Measurements from ENCODE around the gene ZNF784. TPM values are rescaled to one million over a fixed set of nuclear protein-coding genes. Genes with fewer than 3 reads are reported as not detected.
A peak's percentile ranks its signal among the peaks of the same experiment; 100 is the strongest.

Gene ZNF784
- total and polyA plus RNA-seq, 2 of the 13 experiments (the other 11 are each of a cell fraction or from before 2014, with no cell fraction given): 4.1 to 4.2 TPM

- TF ChIP-seq GATAD2A (CRISPR knock-in tag; IDR thresholded peaks at IDR 0.05): no peak
- TF ChIP-seq, protein P1, sequence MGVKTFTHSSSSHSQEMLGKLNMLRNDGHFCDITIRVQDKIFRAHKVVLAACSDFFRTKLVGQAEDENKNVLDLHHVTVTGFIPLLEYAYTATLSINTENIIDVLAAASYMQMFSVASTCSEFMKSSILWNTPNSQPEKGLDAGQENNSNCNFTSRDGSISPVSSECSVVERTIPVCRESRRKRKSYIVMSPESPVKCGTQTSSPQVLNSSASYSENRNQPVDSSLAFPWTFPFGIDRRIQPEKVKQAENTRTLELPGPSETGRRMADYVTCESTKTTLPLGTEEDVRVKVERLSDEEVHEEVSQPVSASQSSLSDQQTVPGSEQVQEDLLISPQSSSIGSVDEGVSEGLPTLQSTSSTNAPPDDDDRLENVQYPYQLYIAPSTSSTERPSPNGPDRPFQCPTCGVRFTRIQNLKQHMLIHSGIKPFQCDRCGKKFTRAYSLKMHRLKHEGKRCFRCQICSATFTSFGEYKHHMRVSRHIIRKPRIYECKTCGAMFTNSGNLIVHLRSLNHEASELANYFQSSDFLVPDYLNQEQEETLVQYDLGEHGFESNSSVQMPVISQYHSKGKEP (CRISPR knock-in tag; IDR thresholded peaks at IDR 0.05): no peak
- no peak for TF ChIP-seq ZNF574 (CRISPR knock-in tag; IDR thresholded peaks at IDR 0.05)
- TF ChIP-seq MAFF (IDR thresholded peaks at IDR 0.05; ENCODE audit: low read depth, low read length): no peak
- TF ChIP-seq ZNF317 (CRISPR knock-in tag; IDR thresholded peaks at IDR 0.05): no peak
- no peak for TF ChIP-seq SMAD9 (CRISPR knock-in tag; IDR thresholded peaks at IDR 0.05)
- no peak for TF ChIP-seq ZNF740 (CRISPR knock-in tag; IDR thresholded peaks at IDR 0.05)
- TF ChIP-seq, protein P2, sequence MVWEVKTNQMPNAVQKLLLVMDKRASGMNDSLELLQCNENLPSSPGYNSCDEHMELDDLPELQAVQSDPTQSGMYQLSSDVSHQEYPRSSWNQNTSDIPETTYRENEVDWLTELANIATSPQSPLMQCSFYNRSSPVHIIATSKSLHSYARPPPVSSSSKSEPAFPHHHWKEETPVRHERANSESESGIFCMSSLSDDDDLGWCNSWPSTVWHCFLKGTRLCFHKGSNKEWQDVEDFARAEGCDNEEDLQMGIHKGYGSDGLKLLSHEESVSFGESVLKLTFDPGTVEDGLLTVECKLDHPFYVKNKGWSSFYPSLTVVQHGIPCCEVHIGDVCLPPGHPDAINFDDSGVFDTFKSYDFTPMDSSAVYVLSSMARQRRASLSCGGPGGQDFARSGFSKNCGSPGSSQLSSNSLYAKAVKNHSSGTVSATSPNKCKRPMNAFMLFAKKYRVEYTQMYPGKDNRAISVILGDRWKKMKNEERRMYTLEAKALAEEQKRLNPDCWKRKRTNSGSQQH (CRISPR knock-in tag; IDR thresholded peaks at IDR 0.05; ENCODE audit: low read depth): no peak
- TF ChIP-seq KDM4B (CRISPR knock-in tag; IDR thresholded peaks at IDR 0.05): no peak
- no peak for TF ChIP-seq POLR2AphosphoS2 (IDR thresholded peaks at IDR 0.05; ENCODE audit: low read depth, low read length)
- no peak for TF ChIP-seq ZSCAN30 (CRISPR knock-in tag; IDR thresholded peaks at IDR 0.05)
- no peak for TF ChIP-seq ZNF580 (CRISPR knock-in tag; IDR thresholded peaks at IDR 0.05; ENCODE audit: borderline replicate concordance, low read depth)
- TF ChIP-seq ZNF839 (CRISPR knock-in tag; IDR thresholded peaks at IDR 0.05; ENCODE audit: borderline replicate concordance): no peak
- TF ChIP-seq, protein P3, sequence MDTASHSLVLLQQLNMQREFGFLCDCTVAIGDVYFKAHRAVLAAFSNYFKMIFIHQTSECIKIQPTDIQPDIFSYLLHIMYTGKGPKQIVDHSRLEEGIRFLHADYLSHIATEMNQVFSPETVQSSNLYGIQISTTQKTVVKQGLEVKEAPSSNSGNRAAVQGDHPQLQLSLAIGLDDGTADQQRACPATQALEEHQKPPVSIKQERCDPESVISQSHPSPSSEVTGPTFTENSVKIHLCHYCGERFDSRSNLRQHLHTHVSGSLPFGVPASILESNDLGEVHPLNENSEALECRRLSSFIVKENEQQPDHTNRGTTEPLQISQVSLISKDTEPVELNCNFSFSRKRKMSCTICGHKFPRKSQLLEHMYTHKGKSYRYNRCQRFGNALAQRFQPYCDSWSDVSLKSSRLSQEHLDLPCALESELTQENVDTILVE (CRISPR knock-in tag; IDR thresholded peaks at IDR 0.05): no peak
- TF ChIP-seq ZEB1 (IDR thresholded peaks at IDR 0.05; ENCODE audit: insufficient replicate concordance, low read depth): no peak
- TF ChIP-seq KDM6A (CRISPR knock-in tag; IDR thresholded peaks at IDR 0.05; ENCODE audit: low read depth): no peak
- TF ChIP-seq HINFP (CRISPR knock-in tag; IDR thresholded peaks at IDR 0.05; ENCODE audit: low read depth): no peak
- no peak for TF ChIP-seq MAFG (CRISPR knock-in tag; IDR thresholded peaks at IDR 0.05)
- peak; percentile 55; the same call in 1 of the 2 replicates for TF ChIP-seq ZNF556 (CRISPR knock-in tag; IDR thresholded peaks at IDR 0.05; ENCODE audit: borderline replicate concordance)
- peak; percentile 82 for TF ChIP-seq ZFX (CRISPR knock-in tag; IDR thresholded peaks at IDR 0.05; ENCODE audit: low read depth)
- no peak for TF ChIP-seq XRCC5 (optimal IDR thresholded peaks at IDR 0.05; ENCODE audit: low read length)
Measured at GRCh38 chr19:55624109-55625003, at the start of gene ZNF784 (continued).

All from HepG2 (cell line).